ENCODE data around the gene TSSK2.

TSSK2 gene

DNA sequence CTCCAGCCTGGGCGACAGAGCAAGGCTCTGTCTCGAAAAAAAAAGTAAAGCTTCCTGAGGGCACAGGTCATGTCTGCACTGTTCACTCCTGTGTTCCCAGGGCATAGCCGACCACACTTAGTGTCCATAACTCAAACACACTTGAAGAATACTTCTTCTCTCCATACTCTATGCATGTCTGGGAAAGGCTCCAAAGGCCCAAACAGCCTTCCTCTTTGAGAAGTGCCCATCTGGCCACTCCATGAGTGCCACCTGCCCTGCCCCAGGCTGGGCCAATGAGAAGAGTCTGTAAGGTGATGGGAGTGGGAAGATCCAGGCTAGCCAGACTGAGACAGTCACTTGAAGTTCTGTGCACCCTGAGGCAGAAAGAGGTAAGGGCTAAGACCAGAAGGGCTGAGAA, 33.6 kb upstream of the TSSK2 start:
- no peak overlapping the region for H3K4me3 ChIP-seq (ENCODE audit: low read depth, low read length)
- TF ChIP-seq, protein P1, sequence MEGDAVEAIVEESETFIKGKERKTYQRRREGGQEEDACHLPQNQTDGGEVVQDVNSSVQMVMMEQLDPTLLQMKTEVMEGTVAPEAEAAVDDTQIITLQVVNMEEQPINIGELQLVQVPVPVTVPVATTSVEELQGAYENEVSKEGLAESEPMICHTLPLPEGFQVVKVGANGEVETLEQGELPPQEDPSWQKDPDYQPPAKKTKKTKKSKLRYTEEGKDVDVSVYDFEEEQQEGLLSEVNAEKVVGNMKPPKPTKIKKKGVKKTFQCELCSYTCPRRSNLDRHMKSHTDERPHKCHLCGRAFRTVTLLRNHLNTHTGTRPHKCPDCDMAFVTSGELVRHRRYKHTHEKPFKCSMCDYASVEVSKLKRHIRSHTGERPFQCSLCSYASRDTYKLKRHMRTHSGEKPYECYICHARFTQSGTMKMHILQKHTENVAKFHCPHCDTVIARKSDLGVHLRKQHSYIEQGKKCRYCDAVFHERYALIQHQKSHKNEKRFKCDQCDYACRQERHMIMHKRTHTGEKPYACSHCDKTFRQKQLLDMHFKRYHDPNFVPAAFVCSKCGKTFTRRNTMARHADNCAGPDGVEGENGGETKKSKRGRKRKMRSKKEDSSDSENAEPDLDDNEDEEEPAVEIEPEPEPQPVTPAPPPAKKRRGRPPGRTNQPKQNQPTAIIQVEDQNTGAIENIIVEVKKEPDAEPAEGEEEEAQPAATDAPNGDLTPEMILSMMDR (IDR thresholded peaks at IDR 0.05; ENCODE audit: borderline replicate concordance, insufficient read depth, low read depth, low read length), result no peak

DNA sequence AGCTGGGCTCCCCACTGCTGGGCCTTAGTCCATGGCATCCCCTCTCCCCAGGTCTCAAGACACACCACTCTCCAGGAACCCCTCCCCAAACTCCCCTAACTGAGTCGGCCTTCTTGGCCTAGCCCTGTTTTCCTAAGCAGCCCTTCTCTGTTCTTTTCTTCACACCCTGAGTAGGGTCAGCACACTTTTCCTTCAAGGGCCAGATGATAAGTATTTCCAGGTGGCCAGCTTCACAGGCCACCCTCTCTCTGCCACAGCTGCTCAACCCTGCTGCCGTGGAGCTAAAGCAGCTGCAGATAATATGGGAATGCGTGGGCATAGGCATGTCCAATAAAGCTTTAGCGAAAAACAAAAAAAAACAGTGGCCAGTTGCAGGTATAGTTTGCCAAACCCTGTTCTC, 33.0 kb upstream of the TSSK2 start:
- H3K4me3 ChIP-seq (ENCODE audit: low read depth, low read length), result no peak overlapping the region
- TF ChIP-seq, protein P1 (IDR thresholded peaks at IDR 0.05; ENCODE audit: borderline replicate concordance, insufficient read depth, low read depth, low read length), result no peak

DNA sequence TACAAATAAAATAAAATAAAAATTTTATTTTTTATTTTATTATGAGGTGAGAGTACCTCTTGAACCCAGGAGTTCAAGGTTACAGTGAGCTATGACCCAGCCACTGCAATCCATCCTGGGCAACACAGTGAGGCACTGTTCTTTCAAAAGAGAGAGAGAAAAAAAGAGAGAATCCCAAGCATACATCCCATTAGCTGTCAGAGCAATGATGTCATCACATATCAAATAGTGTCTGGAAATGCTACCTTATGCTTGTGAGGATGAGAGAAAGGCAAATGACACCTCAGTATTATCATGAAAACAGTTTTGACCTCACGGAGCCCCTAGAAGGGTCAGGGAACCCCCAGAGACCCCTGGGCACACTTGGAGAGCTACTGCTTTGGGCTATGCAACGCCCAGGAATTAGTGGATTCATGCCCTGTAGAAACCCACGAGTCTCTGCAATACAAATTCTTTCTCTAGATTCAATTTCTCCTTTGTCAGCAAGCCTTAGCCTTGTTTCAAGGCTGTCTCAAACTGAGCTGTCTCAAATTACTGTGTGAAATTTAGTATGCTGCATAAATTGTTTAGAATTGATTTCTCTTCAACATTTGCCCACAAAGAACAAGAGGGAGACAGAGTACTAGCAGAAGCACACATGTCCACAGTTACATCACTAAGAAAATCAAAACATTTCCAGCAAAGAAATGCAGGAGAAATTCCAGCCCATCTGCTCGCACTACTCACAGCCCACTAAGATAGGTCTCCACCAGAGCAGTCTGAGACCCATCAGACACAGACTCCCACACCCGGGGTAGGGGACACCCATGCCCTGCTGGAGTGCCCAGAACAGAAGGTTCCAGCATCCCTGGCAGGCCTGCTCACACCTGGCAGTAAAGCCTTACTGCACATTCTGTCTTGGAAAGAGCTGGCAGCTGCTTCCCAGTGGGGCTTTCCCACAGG, 27.0 kb upstream of the TSSK2 start:
- TF ChIP-seq, protein P1 (IDR thresholded peaks at IDR 0.05; ENCODE audit: borderline replicate concordance, insufficient read depth, low read depth, low read length), result no peak
- H3K4me3 ChIP-seq (ENCODE audit: low read depth, low read length), result no peak overlapping the region

DNA sequence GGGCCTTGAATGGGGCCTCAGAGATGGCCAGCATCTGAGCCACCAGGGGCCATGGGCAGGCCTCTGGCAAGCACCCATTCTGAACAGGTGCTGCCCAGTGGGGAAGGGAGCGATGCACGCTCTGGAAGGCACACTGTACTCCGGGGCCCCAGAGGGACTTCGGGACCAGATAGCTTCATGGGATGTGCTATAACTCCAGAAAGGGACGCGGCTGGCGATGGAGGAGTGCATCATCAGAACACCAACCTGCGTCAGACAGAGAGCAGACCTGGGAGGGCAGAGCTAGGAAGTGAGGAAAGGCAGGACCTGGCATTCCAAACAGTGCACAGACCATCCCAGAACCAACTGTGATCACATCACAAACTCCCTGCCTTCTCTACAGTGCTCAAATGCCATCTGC, 25.7 kb upstream of the TSSK2 start:
- no peak overlapping the region for H3K4me3 ChIP-seq (ENCODE audit: low read depth, low read length)
- TF ChIP-seq, protein P1 (IDR thresholded peaks at IDR 0.05; ENCODE audit: borderline replicate concordance, insufficient read depth, low read depth, low read length), result no peak

DNA sequence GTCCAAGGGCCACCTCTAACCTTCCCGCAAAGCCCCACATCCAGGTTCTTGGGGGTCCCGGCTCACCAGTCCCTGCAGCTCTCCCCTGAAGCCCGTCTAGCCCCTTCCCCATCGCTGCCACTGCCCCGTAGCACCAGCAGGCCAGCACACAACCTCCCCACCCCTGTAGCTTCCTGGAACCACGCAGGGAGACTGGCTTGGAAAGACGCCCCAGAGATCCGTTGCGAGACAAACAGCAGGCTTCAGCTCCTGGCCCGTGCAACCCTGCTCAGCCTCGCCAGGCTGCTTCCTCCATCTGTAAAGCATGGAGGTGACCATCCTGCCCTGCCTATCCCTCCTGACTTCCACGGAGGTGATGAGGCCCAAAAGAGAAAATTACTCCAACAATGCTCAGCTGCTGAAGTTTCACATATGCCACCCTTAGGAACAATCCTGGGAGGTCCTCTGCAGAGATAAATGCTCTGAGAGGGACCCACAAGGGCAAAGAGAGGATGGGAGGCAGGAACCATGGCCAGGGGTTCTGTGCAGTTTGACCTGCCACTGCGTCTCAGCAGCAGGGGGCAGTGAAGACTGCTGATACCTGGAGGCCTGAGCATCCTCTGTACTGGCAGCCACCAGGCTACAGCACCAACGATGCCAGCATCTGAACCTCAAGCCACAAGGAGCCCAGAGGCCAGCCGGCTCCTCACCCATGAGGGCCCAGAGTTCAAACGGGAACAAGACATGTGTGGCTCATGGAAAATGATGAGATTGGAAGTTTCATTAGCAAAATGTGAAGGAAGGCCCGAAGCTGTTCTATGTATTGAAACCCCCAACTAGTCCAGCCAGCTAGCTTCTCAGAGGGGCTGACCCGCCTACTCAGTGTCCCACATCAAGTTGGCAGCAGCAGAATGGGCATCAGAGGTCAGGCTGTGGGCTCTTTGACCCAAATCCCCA, 25.0 kb upstream of the TSSK2 start:
- H3K4me3 ChIP-seq (ENCODE audit: low read depth, low read length), result no peak overlapping the region
- TF ChIP-seq, protein P1 (IDR thresholded peaks at IDR 0.05; ENCODE audit: borderline replicate concordance, insufficient read depth, low read depth, low read length), result peak; percentile 59

DNA sequence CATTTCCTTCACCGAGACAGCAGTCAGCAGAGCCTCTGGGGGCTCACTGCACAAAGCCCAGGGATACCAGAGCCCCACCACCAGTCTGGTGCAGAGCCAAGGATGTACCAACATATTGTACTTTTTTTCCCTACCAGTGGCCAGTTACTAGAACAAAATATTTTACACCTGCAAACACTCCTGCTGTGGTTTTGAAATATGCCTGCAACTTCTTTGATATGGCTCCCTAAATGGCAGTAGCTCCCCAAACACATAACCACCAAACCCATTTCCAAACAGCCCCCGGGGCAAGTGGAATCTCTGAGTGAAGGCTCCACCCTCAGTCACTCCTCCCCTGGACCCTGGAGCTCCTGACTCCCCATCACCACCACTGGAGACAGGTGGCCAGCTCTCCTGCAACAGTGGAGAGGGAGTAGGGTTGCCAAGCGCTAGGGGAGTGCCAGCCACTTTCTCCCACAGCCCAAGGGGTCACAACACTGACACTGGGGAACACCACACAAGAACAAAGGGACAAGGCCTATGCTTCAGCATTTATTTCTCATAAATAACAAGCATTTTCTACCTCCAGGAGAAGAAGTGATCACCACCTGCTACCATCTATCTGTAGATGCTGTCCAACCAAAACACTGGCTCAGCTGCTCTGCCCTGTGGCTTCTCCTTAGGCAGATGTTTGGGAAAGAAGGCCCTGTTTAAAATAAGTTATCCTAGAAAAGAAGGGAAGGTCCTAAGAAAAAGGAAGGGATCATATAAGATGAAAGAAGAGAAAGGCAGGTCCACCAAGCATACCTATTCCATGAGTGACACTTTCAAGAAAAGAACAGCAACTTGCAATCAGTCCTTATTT, 24.0 kb upstream of the TSSK2 start:
- H3K4me3 ChIP-seq (ENCODE audit: low read depth, low read length), result no peak overlapping the region
- TF ChIP-seq, protein P1 (IDR thresholded peaks at IDR 0.05; ENCODE audit: borderline replicate concordance, insufficient read depth, low read depth, low read length), result no peak

Measured in GM12875 (cell line).